CD4-positive, CD25-positive, alpha-beta regulatory T cell (primary cell): ENCODE results near the gene NOL9. TPM values are rescaled to one million over a fixed set of nuclear protein-coding genes. Genes with fewer than 3 reads are reported as not detected.

ENCODE experiments used
- ATAC-seq, 2 donors: fragments of 150-1000 bp; cut with Tn5 transposase; one replicate each; pipeline ENCODE4 v1.10.0; 2021; ENCODE audit warnings: low read depth in 2 of 2, moderate number of reproducible peaks in 2 of 2, moderate library complexity in 1 of 2
- DNase-seq, 3 donors: peaks; one replicate each; pipeline versions ENCODE4 v3.0.0 to v3.0.0-alpha.2; 2012 to 2022; ENCODE audit warnings: mixed read lengths in 1 of 3
- H3K27ac ChIP-seq: one replicate; pipeline ENCODE4 v1.7.0; 2013; ENCODE audit warnings: mild to moderate bottlenecking, low read length; ENCODE audit not compliant: insufficient read depth, poor library complexity, severe bottlenecking
- H3K27me3 ChIP-seq: one replicate; pipeline ENCODE4 v1.7.0; 2013; ENCODE audit warnings: low read length; ENCODE audit not compliant: control insufficient read depth, insufficient read depth
- H3K36me3 ChIP-seq: one replicate; pipeline ENCODE4 v1.7.0; 2013; ENCODE audit warnings: mild to moderate bottlenecking, low read length, moderate library complexity; ENCODE audit not compliant: control insufficient read depth, insufficient read depth
- H3K4me1 ChIP-seq: 2 replicates; pipeline ENCODE4 v1.7.0; 2013; ENCODE audit warnings: mild to moderate bottlenecking, low read length; ENCODE audit not compliant: insufficient read depth, control insufficient read depth, poor library complexity, severe bottlenecking
- H3K4me3 ChIP-seq: one replicate; pipeline ENCODE4 v1.7.0; 2013; ENCODE audit warnings: low read depth, mild to moderate bottlenecking, low read length, moderate library complexity
- H3K9me3 ChIP-seq, 2 experiments: 1 replicate in 1 of 2; 2 replicates in 1 of 2; pipeline ENCODE4 v1.7.0; 2013; ENCODE audit warnings: low read length in 2 of 2, mild to moderate bottlenecking in 1 of 2, moderate library complexity in 1 of 2; ENCODE audit not compliant: control insufficient read depth in 2 of 2
- H3K27ac Mint-ChIP-seq, 3 donors: one replicate each; pipeline ENCODE4 v1.8.0; 2020 to 2022; ENCODE audit warnings: mild to moderate bottlenecking in 3 of 3, mixed read lengths in 3 of 3, moderate library complexity in 2 of 3
- H3K27me3 Mint-ChIP-seq: one replicate; pipeline ENCODE4 v1.8.0; 2022; ENCODE audit warnings: mild to moderate bottlenecking, mixed read lengths
- H3K36me3 Mint-ChIP-seq: one replicate; pipeline ENCODE4 v1.8.0; 2020; ENCODE audit warnings: mixed read lengths
- H3K4me1 Mint-ChIP-seq, 4 donors: one replicate each; pipeline ENCODE4 v1.8.0; 2020 to 2022; ENCODE audit warnings: mixed read lengths in 4 of 4, mild to moderate bottlenecking in 1 of 4
- H3K4me3 Mint-ChIP-seq, 4 donors: one replicate each; pipeline ENCODE4 v1.8.0; 2020 to 2022; ENCODE audit warnings: mild to moderate bottlenecking in 4 of 4, mixed read lengths in 4 of 4, moderate library complexity in 3 of 4
- H3K9me3 Mint-ChIP-seq, 7 donors: one replicate each; pipeline ENCODE4 v1.8.0; 2020 to 2022; ENCODE audit warnings: mixed read lengths in 7 of 7, mild to moderate bottlenecking in 3 of 7, moderate library complexity in 2 of 7
- polyA plus RNA-seq, 4 donors: library from polyadenylated mRNA; unstranded; fragments of 300-500 nt; fragmentation: Illumina TruSeq; gene quantifications; one replicate each; pipeline ENCODE4 v1.2.3, GENCODE V29; 2021
- total RNA-seq: library from RNA; stranded (reverse); gene quantifications from one replicate; pipeline ENCODE4 v1.2.3, GENCODE V29; 2022

NOL9 gene
- total and polyA plus RNA-seq, 5 donors from 2014 or later: 11.0 to 74.7 (median 20.1) TPM

DNA sequence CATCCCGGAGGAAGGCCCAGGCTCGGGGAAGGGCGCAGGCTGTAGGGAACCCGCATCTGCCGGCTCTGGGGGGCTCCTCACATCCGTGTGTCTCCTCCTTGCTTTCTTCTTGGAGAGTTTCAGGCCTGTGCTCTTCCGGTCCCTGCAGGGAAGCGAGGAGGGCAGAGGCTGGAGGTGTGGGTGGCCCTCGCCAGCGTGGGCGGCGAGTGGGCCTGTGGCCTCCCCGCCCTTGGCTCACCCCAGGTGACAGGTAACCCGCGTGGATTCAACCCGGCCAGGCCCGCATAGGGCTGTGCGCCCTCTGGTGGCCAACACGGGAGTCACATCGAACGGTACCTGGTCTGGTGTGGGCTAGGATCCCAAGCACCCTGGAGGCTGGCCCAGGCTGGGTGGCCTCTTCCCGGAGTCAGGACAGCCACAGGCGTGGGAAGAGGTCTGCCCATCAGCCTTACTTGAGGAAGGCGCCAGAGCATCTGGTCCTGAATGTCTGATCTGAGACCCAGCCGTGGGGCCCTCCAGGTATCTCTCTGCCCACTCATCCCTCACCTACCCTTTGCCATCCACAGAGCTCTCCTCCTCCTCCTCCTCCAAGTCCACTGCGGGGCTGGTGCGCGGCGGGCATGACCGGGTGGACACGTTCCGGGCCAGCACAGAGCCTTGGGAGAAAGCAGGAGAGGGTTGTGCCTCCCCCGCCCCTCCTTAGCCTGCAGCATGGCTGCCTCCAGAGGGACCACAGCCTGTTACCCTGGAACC, 78.8 kb downstream of the NOL9 start:
- Mint-ChIP-seq H3K4me3 (peak overlapping the region in 2 of 4 donors; percentile 47 to 71), H3K36me3 (peaks cover 3% of the 10 kb centered on the region), H3K27ac (no peak overlapping the region), H3K9me3 (no peaks in the 10 kb centered on the region), H3K27me3 (peaks cover 7% of the 10 kb centered on the region), H3K4me1 (peaks cover 0 to 7% (median 4%) of the 10 kb centered on the region in 4 donors)
- no peak overlapping the region for H3K4me3 ChIP-seq
- H3K27me3 ChIP-seq: no peaks in the 10 kb centered on the region
- no peaks in the 10 kb centered on the region for H3K36me3 ChIP-seq
- DNase-seq (peak; percentile 65 to 79 (median 71)), ATAC-seq (peak; percentile 85 to 96)
- H3K4me1 ChIP-seq: peaks cover 4% of the 10 kb centered on the region
- no peaks in the 10 kb centered on the region for H3K9me3 ChIP-seq
- no peak overlapping the region for H3K27ac ChIP-seq

DNA sequence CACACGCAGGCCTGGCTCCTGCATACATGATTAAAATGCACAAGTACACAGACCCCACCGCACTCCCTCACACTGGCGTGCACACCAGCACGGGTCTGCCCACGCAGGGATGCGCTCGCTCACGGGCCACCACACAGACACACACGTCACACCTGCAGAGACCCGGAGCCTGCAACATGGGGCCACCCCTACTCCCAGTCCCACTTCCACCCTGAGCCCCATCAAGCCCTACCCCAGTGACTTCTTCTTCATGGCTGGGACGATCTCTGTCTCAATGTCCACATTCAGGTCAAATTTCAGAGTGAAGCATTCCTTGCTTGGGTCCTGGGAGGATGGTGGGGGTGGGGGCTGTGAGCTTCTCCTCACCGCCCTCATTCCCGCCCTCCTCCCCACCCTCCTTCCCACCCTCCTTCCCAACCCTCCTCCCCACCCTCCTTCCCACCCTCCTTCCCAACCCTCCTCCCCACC, 79.5 kb downstream of the NOL9 start:
- Histone ChIP-seq H3K9me3 (no peaks in the 10 kb centered on the region), H3K27me3 (no peaks in the 10 kb centered on the region), H3K27ac (no peak overlapping the region), H3K36me3 (no peaks in the 10 kb centered on the region), H3K4me1 (peaks cover 4% of the 10 kb centered on the region), H3K4me3 (no peak overlapping the region)
- Mint-ChIP-seq H3K27ac (no peak overlapping the region), H3K4me3 (no peak overlapping the region), H3K9me3 (no peaks in the 10 kb centered on the region), H3K36me3 (peaks cover 3% of the 10 kb centered on the region), H3K4me1 (peaks cover 0 to 7% (median 4%) of the 10 kb centered on the region in 4 donors), H3K27me3 (peaks cover 7% of the 10 kb centered on the region)
- DNase-seq (no peak), ATAC-seq (no peak)

GRCh38 chr1:6473974-6474814, 80.1 kb downstream of the NOL9 start:
- peaks cover 7% of the 10 kb centered on the region for H3K27me3 Mint-ChIP-seq
- H3K36me3 Mint-ChIP-seq: peaks cover 3% of the 10 kb centered on the region
- Histone ChIP-seq H3K9me3 (no peaks in the 10 kb centered on the region), H3K4me1 (peaks cover 4% of the 10 kb centered on the region), H3K27ac (no peak overlapping the region), H3K4me3 (no peak overlapping the region), H3K36me3 (no peaks in the 10 kb centered on the region), H3K27me3 (no peaks in the 10 kb centered on the region)
- no peak overlapping the region for H3K4me3 Mint-ChIP-seq
- DNase-seq (no peak), ATAC-seq (no peak)
- H3K27ac Mint-ChIP-seq: no peak overlapping the region
- peaks cover 0 to 7% (median 4%) of the 10 kb centered on the region in 4 donors for H3K4me1 Mint-ChIP-seq
- H3K9me3 Mint-ChIP-seq: no peaks in the 10 kb centered on the region

DNA sequence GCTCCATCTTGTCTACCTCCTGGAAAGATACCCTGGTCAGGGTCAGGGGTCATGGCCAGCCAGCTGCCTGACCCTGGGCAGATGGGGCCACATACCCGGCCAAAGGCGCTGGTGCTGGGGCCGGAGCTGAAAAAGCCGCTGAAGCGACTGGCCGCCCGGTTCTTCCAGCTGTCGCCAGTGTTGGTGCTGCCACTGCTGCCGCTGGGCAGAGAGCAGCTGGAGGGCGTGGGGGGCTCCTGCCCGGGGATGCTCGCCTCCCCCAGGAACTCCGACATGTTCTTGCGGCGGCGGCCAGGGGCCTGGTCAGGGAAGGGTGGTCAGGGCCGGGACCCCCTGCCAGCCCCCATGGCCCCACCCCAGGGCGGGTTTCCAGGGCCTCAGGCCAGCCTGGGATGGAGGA, 81.2 kb downstream of the NOL9 start:
- Histone ChIP-seq H3K9me3 (no peaks in the 10 kb centered on the region), H3K4me1 (peaks cover 4% of the 10 kb centered on the region), H3K4me3 (no peak overlapping the region), H3K36me3 (no peaks in the 10 kb centered on the region), H3K27ac (no peak overlapping the region), H3K27me3 (no peaks in the 10 kb centered on the region)
- Mint-ChIP-seq H3K36me3 (no peaks in the 10 kb centered on the region), H3K4me3 (no peak overlapping the region), H3K9me3 (no peaks in the 10 kb centered on the region), H3K27me3 (peaks cover 4% of the 10 kb centered on the region), H3K4me1 (peaks cover 0 to 7% (median 4%) of the 10 kb centered on the region in 4 donors), H3K27ac (no peak overlapping the region)
- DNase-seq (no peak), ATAC-seq (no peak)

DNA sequence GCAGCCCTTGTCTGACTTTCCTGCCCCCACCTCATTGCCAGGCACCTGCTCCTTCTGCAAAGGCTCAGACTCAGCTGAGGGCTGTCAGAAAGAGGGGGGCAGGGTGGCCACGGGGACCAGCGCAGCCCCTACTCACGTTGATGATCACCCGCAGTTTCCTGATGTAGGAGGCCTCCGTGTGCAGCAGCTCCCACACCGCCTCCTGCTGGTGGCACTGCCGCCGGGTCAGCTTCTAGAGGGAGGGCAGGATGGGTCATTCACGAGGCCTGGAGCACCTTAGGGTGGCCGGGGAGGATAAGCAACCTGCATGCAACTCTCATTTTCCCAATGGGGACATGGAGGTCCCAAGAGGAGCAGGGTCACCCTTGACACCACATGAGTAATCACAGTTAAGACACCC, 81.9 kb downstream of the NOL9 start:
- no peak for DNase-seq
- no peak for ATAC-seq

DNA sequence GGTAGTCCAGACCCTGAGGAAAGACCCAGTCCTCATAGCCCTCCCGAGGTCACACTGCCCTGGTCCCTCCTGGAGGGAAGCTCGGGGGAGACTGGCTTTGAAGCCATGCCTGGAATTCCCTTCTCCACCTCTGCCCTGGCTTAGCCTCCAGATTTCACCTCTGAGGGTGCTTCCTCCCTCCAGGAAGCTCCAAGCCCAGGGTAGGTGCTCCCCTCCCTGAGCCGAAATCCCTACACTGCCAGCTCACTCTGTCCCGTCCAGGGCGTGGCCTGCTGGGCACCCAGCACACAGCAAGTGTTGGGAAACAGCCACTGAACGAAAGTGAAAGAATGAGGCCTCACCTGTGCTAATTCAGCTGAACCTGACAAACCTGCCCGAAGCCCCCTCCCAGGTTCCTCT, 82.3 kb downstream of the NOL9 start:
- H3K36me3 ChIP-seq: no peaks in the 10 kb centered on the region
- peaks cover under 1% of the 10 kb centered on the region for H3K27me3 Mint-ChIP-seq
- no peak overlapping the region for H3K27ac Mint-ChIP-seq
- H3K9me3 Mint-ChIP-seq: no peaks in the 10 kb centered on the region
- no peak overlapping the region for H3K4me3 ChIP-seq
- H3K9me3 ChIP-seq: no peaks in the 10 kb centered on the region
- no peak overlapping the region for H3K4me3 Mint-ChIP-seq
- no peak for ATAC-seq
- no peak overlapping the region for H3K27ac ChIP-seq
- H3K4me1 ChIP-seq: peaks cover 5% of the 10 kb centered on the region
- peaks cover 0 to 12% (median 4%) of the 10 kb centered on the region in 4 donors for H3K4me1 Mint-ChIP-seq
- no peaks in the 10 kb centered on the region for H3K36me3 Mint-ChIP-seq
- DNase-seq: no peak
- H3K27me3 ChIP-seq: no peaks in the 10 kb centered on the region

More for the DNA sequence above, 81.9 kb downstream of the NOL9 start:
- Mint-ChIP-seq H3K27me3 (peaks cover 4% of the 10 kb centered on the region), H3K9me3 (no peaks in the 10 kb centered on the region), H3K36me3 (no peaks in the 10 kb centered on the region), H3K27ac (no peak overlapping the region), H3K4me1 (peaks cover 0 to 9% (median 4%) of the 10 kb centered on the region in 4 donors), H3K4me3 (no peak overlapping the region)
- Histone ChIP-seq H3K36me3 (no peaks in the 10 kb centered on the region), H3K4me3 (no peak overlapping the region), H3K27me3 (no peaks in the 10 kb centered on the region), H3K9me3 (no peaks in the 10 kb centered on the region), H3K4me1 (peaks cover 4% of the 10 kb centered on the region), H3K27ac (no peak overlapping the region)
